HL-60/S4 treated with phorbol 12-myristate 13-acetate at 8.2 ng/mL for 4 days and 3 days (cell line): ENCODE data around the gene NR1D1.

Experiments
- in situ Hi-C: fragments of 300-500 bp; cut with MboI; formaldehyde crosslinking; loops from 2 replicates; pipeline ENCODE4 v1.15.0; 2022; ENCODE audit warnings: low sequenced_read_pairs

NR1D1 gene

GRCh38 chr17:40097931-40098845 is 2.2 kb downstream of the NR1D1 start:
- in situ Hi-C loops: no loop called here

GRCh38 chr17:40097087-40097486 is 3.3 kb downstream of the NR1D1 start:
- in situ Hi-C loops: no loop called here

- in situ Hi-C loops: no loop called here
Observed at GRCh38 chr17:40095944-40096791, 4.2 kb downstream of the NR1D1 start.

GRCh38 chr17:40095351-40095943 is 4.9 kb downstream of the NR1D1 start:
- in situ Hi-C loops: no loop called here

- in situ Hi-C loops: no loop called here
Observed at GRCh38 chr17:40094874-40095273, 5.5 kb downstream of the NR1D1 start.

- in situ Hi-C loops: no loop called here
Observed at GRCh38 chr17:40093580-40094201, 6.7 kb downstream of the NR1D1 start.

GRCh38 chr17:40093005-40093579 is 7.3 kb downstream of the NR1D1 start:
- in situ Hi-C loops: no loop called here

- in situ Hi-C loops: no loop called here
Observed at GRCh38 chr17:40092581-40092980, 7.8 kb downstream of the NR1D1 start.

GRCh38 chr17:40091691-40092397 is 8.5 kb downstream of the NR1D1 start:
- in situ Hi-C loops: no loop called here

- in situ Hi-C loops: no loop called here
Observed at GRCh38 chr17:40090237-40091119, 9.9 kb downstream of the NR1D1 start.

GRCh38 chr17:40089077-40089895 is 11.1 kb downstream of the NR1D1 start:
- in situ Hi-C loops: no loop called here

GRCh38 chr17:40087903-40088718 is 12.3 kb downstream of the NR1D1 start:
- in situ Hi-C loops: no loop called here

GRCh38 chr17:40087049-40087794 is 13.2 kb downstream of the NR1D1 start:
- in situ Hi-C loops: no loop called here

- in situ Hi-C loops: no loop called here
Observed at GRCh38 chr17:40086150-40087044, 14.0 kb downstream of the NR1D1 start.

GRCh38 chr17:40084477-40084876 is 15.9 kb downstream of the NR1D1 start:
- in situ Hi-C loops: no loop called here

GRCh38 chr17:40079545-40079944 is 20.8 kb downstream of the NR1D1 start:
- in situ Hi-C loops: no loop called here
